Measurements from ENCODE around the gene VEPH1. TPM values are rescaled to one million over a fixed set of nuclear protein-coding genes. Genes with fewer than 3 reads are reported as not detected.
A peak's percentile ranks its signal among the peaks of the same experiment; 100 is the strongest.

Gene VEPH1
- total RNA-seq, 1 experiment from 2014 or later: 27.3 TPM

- ChIA-PET CTCF (no interaction called here), POLR2A (ENCODE audit: unreplicated experiment) (no interaction called here)
- Histone ChIP-seq H3K27me3 (ENCODE audit: low read length) (no peaks in the 10 kb centered on the region), H3K36me3 (ENCODE audit: low read depth, low read length) (no peaks in the 10 kb centered on the region), H3K4me2 (ENCODE audit: low read length) (no peak overlapping the region), H3K4me1 (ENCODE audit: insufficient read depth, low read length) (peaks cover 9% of the 10 kb centered on the region; the same call in 1 of the 2 replicates), H2AFZ (ENCODE audit: low read length) (no peak overlapping the region), H3K27ac (ENCODE audit: low read length) (no peak overlapping the region), H3K9me2 (replicated peaks; ENCODE audit: low read length) (no peaks in the 10 kb centered on the region), H3F3A (ENCODE audit: low read length, unreplicated experiment) (peaks cover 4% of the 10 kb centered on the region), H3K9me3 (ENCODE audit: low read length) (no peaks in the 10 kb centered on the region), H3K79me2 (ENCODE audit: low read length) (no peaks in the 10 kb centered on the region), H3K4me3 (ENCODE audit: low read length) (no peak overlapping the region), H4K20me1 (ENCODE audit: low read length) (no peaks in the 10 kb centered on the region), H3K9ac (ENCODE audit: low read length) (no peak overlapping the region)
- DNase-seq: no peak
- BruUV-seq (replicated peaks): no TSS peak
- intact Hi-C loops (cut with micrococcal nuclease): no loop called here
- ATAC-seq: no peak
- TF ChIP-seq, protein P1, sequence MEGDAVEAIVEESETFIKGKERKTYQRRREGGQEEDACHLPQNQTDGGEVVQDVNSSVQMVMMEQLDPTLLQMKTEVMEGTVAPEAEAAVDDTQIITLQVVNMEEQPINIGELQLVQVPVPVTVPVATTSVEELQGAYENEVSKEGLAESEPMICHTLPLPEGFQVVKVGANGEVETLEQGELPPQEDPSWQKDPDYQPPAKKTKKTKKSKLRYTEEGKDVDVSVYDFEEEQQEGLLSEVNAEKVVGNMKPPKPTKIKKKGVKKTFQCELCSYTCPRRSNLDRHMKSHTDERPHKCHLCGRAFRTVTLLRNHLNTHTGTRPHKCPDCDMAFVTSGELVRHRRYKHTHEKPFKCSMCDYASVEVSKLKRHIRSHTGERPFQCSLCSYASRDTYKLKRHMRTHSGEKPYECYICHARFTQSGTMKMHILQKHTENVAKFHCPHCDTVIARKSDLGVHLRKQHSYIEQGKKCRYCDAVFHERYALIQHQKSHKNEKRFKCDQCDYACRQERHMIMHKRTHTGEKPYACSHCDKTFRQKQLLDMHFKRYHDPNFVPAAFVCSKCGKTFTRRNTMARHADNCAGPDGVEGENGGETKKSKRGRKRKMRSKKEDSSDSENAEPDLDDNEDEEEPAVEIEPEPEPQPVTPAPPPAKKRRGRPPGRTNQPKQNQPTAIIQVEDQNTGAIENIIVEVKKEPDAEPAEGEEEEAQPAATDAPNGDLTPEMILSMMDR (conservative IDR thresholded peaks at IDR 0.05; ENCODE audit: low read depth, low read length): no peak
- TF ChIP-seq EZH2phosphoT487 (IDR thresholded peaks at IDR 0.05; ENCODE audit: borderline replicate concordance, low read length) (no peak), EZH2 (IDR thresholded peaks at IDR 0.05; ENCODE audit: low read length, unreplicated experiment) (no peak)
Observed at GRCh38 chr3:157235291-157235690, 267.9 kb downstream of the VEPH1 start.

DNA sequence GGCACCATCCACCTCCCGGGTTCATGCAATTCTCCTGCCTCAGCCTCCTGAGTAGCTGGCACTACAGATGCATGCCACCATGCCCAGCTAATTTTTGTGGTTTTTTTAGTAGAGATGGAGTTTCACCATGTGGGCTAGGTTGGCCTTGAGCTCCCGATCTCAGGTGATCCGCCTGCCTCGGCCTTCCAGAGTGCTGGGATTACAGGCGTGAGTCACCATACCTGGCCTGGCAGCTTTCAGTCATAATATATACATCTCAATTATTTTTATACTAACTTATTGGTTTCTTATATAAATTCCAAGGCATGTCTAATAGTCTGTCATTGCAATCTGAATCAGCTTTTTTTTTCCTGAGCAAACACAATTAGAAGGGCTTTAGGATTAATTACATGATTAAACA lies 269.3 kb downstream of the VEPH1 start:
- Histone ChIP-seq H3F3A (ENCODE audit: low read length, unreplicated experiment) (peaks cover 4% of the 10 kb centered on the region), H3K9me3 (ENCODE audit: low read length) (no peaks in the 10 kb centered on the region), H3K27me3 (ENCODE audit: low read length) (no peaks in the 10 kb centered on the region), H3K4me2 (ENCODE audit: low read length) (peak overlapping the region; percentile 12; the same call in 1 of the 2 replicates), H3K27ac (ENCODE audit: low read length) (0 out of 2 replicates have a peak overlapping the region, but pooled peaks have one; percentile 3), H4K20me1 (ENCODE audit: low read length) (no peaks in the 10 kb centered on the region), H3K36me3 (ENCODE audit: low read depth, low read length) (no peaks in the 10 kb centered on the region), H3K9me2 (replicated peaks; ENCODE audit: low read length) (no peaks in the 10 kb centered on the region), H2AFZ (ENCODE audit: low read length) (no peak overlapping the region), H3K4me3 (ENCODE audit: low read length) (no peak overlapping the region), H3K9ac (ENCODE audit: low read length) (no peak overlapping the region), H3K4me1 (ENCODE audit: insufficient read depth, low read length) (peaks cover 9% of the 10 kb centered on the region; the same call in 1 of the 2 replicates), H3K79me2 (ENCODE audit: low read length) (no peaks in the 10 kb centered on the region)
- POLR2A ChIA-PET (ENCODE audit: unreplicated experiment): interaction anchor here (0.6 to 0.8 kb wide), 3 partner anchors 20 to 209 kb away, joined by 5 to 9 read pairs (median 5); no protein-coding TSS in a partner anchor
- DNase-seq (peak; percentile 83), ATAC-seq (peak; percentile 87)
- TF ChIP-seq, protein P1 (conservative IDR thresholded peaks at IDR 0.05; ENCODE audit: low read depth, low read length): no peak
- TF ChIP-seq EZH2 (IDR thresholded peaks at IDR 0.05; ENCODE audit: low read length, unreplicated experiment) (no peak), EZH2phosphoT487 (IDR thresholded peaks at IDR 0.05; ENCODE audit: borderline replicate concordance, low read length) (no peak)
- CTCF ChIA-PET: interaction anchor here (0.6 kb wide), 1 partner anchor 196 kb away, joined by 4 read pairs; no protein-coding TSS in a partner anchor
- no TSS peak for BruUV-seq (replicated peaks)
- intact Hi-C loops (cut with micrococcal nuclease): no loop called here

DNA sequence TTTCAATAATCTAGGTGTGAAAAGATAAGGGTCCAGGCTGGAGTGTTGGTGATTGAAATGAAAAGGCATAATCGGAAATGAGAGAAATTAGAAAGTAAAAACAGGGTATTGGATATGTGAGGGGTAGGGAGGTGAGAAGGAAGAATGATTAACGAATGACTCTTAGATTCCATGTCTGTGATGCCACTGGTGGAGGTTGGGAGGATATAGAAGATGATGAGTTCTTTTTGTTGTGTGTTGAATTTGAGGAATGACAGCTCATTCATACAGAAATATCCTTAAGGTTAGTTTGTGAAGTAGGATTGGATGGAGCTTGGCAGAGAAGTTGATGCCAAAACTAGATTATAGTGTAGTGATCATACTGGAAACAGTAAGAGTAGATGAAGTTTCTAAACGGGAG lies 271.1 kb downstream of the VEPH1 start:
- no peak overlapping the region for H3K4me3 ChIP-seq (ENCODE audit: low read length)
- no peaks in the 10 kb centered on the region for H3K36me3 ChIP-seq (ENCODE audit: low read depth, low read length)
- no peaks in the 10 kb centered on the region for H3K9me3 ChIP-seq (ENCODE audit: low read length)
- intact Hi-C loops (cut with micrococcal nuclease): no loop called here
- TF ChIP-seq EZH2 (IDR thresholded peaks at IDR 0.05; ENCODE audit: low read length, unreplicated experiment): no peak
- TF ChIP-seq EZH2phosphoT487 (IDR thresholded peaks at IDR 0.05; ENCODE audit: borderline replicate concordance, low read length): no peak
- TF ChIP-seq, protein P1 (conservative IDR thresholded peaks at IDR 0.05; ENCODE audit: low read depth, low read length): no peak
- H4K20me1 ChIP-seq (ENCODE audit: low read length): no peaks in the 10 kb centered on the region
- no peak overlapping the region for H2AFZ ChIP-seq (ENCODE audit: low read length)
- DNase-seq: no peak
- no peak overlapping the region for H3K9ac ChIP-seq (ENCODE audit: low read length)
- no peaks in the 10 kb centered on the region for H3K9me2 ChIP-seq (replicated peaks; ENCODE audit: low read length)
- no peaks in the 10 kb centered on the region for H3K27me3 ChIP-seq (ENCODE audit: low read length)
- no peak for ATAC-seq
- H3K27ac ChIP-seq (ENCODE audit: low read length): no peak overlapping the region
- H3K4me1 ChIP-seq (ENCODE audit: insufficient read depth, low read length): peaks cover 9% of the 10 kb centered on the region; the same call in 1 of the 2 replicates
- H3K79me2 ChIP-seq (ENCODE audit: low read length): no peaks in the 10 kb centered on the region
- peaks cover 4% of the 10 kb centered on the region for H3F3A ChIP-seq (ENCODE audit: low read length, unreplicated experiment)
- H3K4me2 ChIP-seq (ENCODE audit: low read length): no peak overlapping the region
- no TSS peak for BruUV-seq (replicated peaks)
- POLR2A ChIA-PET (ENCODE audit: unreplicated experiment): interaction anchor here (0.7 kb wide), 1 partner anchor 235 kb away, joined by 4 read pairs; no protein-coding TSS in a partner anchor
- CTCF ChIA-PET: no interaction called here

All from PC-3 (cell line).